ENCODE measurements around the gene MPPED1. TPM values are rescaled to one million over a fixed set of nuclear protein-coding genes. Genes with fewer than 3 reads are reported as not detected.

MPPED1 gene
- polyA plus RNA-seq, 1 of the 3 experiments (the other 2 are of a cell fraction) = 0.03 TPM

- TF ChIP-seq TEAD4 (IDR thresholded peaks at IDR 0.05; ENCODE audit: borderline replicate concordance, insufficient read depth) = no peak
These were observed 104.1 kb downstream of the MPPED1 start (continued) for GRCh38 chr22:43515902-43516301.

GRCh38 chr22:43516386-43516785, 104.6 kb downstream of the MPPED1 start:
- POLR2A ChIA-PET = no interaction called here
- H4K20me1 ChIP-seq (ENCODE audit: insufficient read depth) = no peaks in the 10 kb centered on the region
- CTCF ChIA-PET = no interaction called here
- no peak overlapping the region for H3K9ac ChIP-seq
- H3K4me3 ChIP-seq (ENCODE audit: low read depth in 2 of 2, low read length in 1 of 2) = no peak overlapping the region
- H3K9me2 ChIP-seq = no peaks in the 10 kb centered on the region
- H3K79me2 ChIP-seq (ENCODE audit: insufficient read depth) = no peaks in the 10 kb centered on the region
- H3K27me3 ChIP-seq (ENCODE audit: insufficient read depth) = no peaks in the 10 kb centered on the region
- no peak overlapping the region for H2AFZ ChIP-seq (ENCODE audit: low read depth)
- H3K9me3 ChIP-seq = no peaks in the 10 kb centered on the region
- no peak overlapping the region for H3K27ac ChIP-seq (ENCODE audit: low read depth in 2 of 2, low read length in 1 of 2)
- DNase-seq = no peak
- WGBS (ENCODE audit: low lambda C conversion rate) = 64% methylated on average over 6 of the region's 14 CpGs
- no peaks in the 10 kb centered on the region for H3F3A ChIP-seq (replicated peaks; ENCODE audit: insufficient read depth)
- H3K4me2 ChIP-seq = no peak overlapping the region
- H3K4me1 ChIP-seq (ENCODE audit: control insufficient read depth in 1 of 2, insufficient read depth in 2 of 2, low read depth in 1 of 2, low read length in 1 of 2) = no peaks in the 10 kb centered on the region
- H3K36me3 ChIP-seq (replicated peaks in 1 of 2; ENCODE audit: control insufficient read depth in 1 of 2, insufficient read depth in 2 of 2, low read length in 1 of 2) = no peaks in the 10 kb centered on the region
- no peak for TF ChIP-seq FOXJ3 (CRISPR knock-in tag; IDR thresholded peaks at IDR 0.05)
- no peak for TF ChIP-seq POLR2AphosphoS5 (IDR thresholded peaks at IDR 0.05; ENCODE audit: low read depth, low read length)
- TF ChIP-seq RFX5 (IDR thresholded peaks at IDR 0.05; ENCODE audit: low read length) = no peak
- TF ChIP-seq FOXM1 (IDR thresholded peaks at IDR 0.05; ENCODE audit: low read depth) = no peak
- no peak for TF ChIP-seq SMC3 (IDR thresholded peaks at IDR 0.05; ENCODE audit: low read depth, low read length)
- TF ChIP-seq, protein P1, sequence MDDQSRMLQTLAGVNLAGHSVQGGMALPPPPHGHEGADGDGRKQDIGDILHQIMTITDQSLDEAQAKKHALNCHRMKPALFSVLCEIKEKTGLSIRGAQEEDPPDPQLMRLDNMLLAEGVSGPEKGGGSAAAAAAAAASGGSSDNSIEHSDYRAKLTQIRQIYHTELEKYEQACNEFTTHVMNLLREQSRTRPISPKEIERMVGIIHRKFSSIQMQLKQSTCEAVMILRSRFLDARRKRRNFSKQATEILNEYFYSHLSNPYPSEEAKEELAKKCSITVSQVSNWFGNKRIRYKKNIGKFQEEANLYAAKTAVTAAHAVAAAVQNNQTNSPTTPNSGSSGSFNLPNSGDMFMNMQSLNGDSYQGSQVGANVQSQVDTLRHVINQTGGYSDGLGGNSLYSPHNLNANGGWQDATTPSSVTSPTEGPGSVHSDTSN (IDR thresholded peaks at IDR 0.05) = no peak
- no peak for TF ChIP-seq RCOR1 (IDR thresholded peaks at IDR 0.05; ENCODE audit: low read length)
- no peak for TF ChIP-seq ZBTB33 (IDR thresholded peaks at IDR 0.05; ENCODE audit: borderline replicate concordance, low read depth)

DNA sequence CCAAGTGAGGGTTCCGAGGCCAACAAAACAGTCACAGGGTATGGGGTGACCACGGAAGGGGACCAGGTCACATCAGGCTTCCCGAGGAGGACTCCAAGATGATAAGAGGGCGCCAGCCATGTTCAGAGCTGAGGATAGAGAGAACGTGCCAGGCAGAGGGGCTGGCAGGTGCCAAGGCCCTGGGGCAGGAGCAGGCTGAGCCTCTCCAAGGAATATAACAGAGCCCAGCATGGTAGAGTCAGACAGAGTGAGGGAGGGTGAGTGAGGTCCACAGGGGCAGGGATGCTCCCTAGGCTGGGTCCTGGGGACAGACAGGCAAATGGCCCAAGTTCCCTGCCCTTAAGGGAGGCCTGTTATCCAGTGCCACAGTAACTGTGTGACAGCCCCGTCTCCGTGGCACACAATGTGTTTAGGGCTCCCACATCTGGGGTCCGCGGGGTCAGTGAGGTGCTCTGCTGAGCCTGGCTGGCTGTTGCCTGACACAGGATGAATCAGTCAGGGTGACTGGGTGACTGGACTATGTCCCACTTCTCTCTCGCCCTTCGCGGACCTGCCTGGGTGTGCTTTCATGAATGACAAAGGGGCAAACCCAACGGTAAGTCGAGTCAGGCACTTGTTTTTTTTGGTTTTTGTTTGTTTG, 105.3 kb downstream of the MPPED1 start:
- no peaks in the 10 kb centered on the region for H3K27me3 ChIP-seq (ENCODE audit: insufficient read depth)
- CTCF ChIA-PET = no interaction called here
- TF ChIP-seq, protein P2, sequence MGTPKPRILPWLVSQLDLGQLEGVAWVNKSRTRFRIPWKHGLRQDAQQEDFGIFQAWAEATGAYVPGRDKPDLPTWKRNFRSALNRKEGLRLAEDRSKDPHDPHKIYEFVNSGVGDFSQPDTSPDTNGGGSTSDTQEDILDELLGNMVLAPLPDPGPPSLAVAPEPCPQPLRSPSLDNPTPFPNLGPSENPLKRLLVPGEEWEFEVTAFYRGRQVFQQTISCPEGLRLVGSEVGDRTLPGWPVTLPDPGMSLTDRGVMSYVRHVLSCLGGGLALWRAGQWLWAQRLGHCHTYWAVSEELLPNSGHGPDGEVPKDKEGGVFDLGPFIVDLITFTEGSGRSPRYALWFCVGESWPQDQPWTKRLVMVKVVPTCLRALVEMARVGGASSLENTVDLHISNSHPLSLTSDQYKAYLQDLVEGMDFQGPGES (IDR thresholded peaks at IDR 0.05; ENCODE audit: low read depth, low read length) = no peak
- TF ChIP-seq, protein P1 (IDR thresholded peaks at IDR 0.05) = no peak
- no peak for TF ChIP-seq YY1 (IDR thresholded peaks at IDR 0.05; ENCODE audit: low read depth)
- no peak for TF ChIP-seq ELF1 (IDR thresholded peaks at IDR 0.05)
- TF ChIP-seq FOSL2 (IDR thresholded peaks at IDR 0.05; ENCODE audit: borderline replicate concordance, low read depth) = no peak
- H3F3A ChIP-seq (replicated peaks; ENCODE audit: insufficient read depth) = no peaks in the 10 kb centered on the region
- no peak overlapping the region for H2AFZ ChIP-seq (ENCODE audit: low read depth)
- no peaks in the 10 kb centered on the region for H3K9me3 ChIP-seq
- H3K4me2 ChIP-seq = no peak overlapping the region
- H3K4me3 ChIP-seq (ENCODE audit: low read depth in 2 of 2, low read length in 1 of 2) = no peak overlapping the region
- no peaks in the 10 kb centered on the region for H4K20me1 ChIP-seq (ENCODE audit: insufficient read depth)
- no peaks in the 10 kb centered on the region for H3K36me3 ChIP-seq (replicated peaks in 1 of 2; ENCODE audit: control insufficient read depth in 1 of 2, insufficient read depth in 2 of 2, low read length in 1 of 2)
- no peaks in the 10 kb centered on the region for H3K79me2 ChIP-seq (ENCODE audit: insufficient read depth)
- POLR2A ChIA-PET = no interaction called here
- DNase-seq = no peak
- H3K9me2 ChIP-seq = no peaks in the 10 kb centered on the region
- no peaks in the 10 kb centered on the region for H3K4me1 ChIP-seq (ENCODE audit: control insufficient read depth in 1 of 2, insufficient read depth in 2 of 2, low read depth in 1 of 2, low read length in 1 of 2)
- no peak overlapping the region for H3K9ac ChIP-seq
- no peak overlapping the region for H3K27ac ChIP-seq (ENCODE audit: low read depth in 2 of 2, low read length in 1 of 2)
- 55% methylated on average over 7 of the region's 14 CpGs for WGBS (ENCODE audit: low lambda C conversion rate)
